ENCODE results near the gene BCAR3. TPM values are rescaled to one million over a fixed set of nuclear protein-coding genes. Genes with fewer than 3 reads are reported as not detected.

BCAR3 gene
- total RNA-seq, 1 donor from 2014 or later, result 16.8 TPM

GRCh38 chr1:93519199-93519829 lies 162.3 kb downstream of the BCAR3 start:
- DNase-seq (ENCODE audit: low spot score) (no peak), ATAC-seq (no peak)

GRCh38 chr1:93518516-93518915 lies 163.1 kb downstream of the BCAR3 start:
- ATAC-seq, result no peak

DNA sequence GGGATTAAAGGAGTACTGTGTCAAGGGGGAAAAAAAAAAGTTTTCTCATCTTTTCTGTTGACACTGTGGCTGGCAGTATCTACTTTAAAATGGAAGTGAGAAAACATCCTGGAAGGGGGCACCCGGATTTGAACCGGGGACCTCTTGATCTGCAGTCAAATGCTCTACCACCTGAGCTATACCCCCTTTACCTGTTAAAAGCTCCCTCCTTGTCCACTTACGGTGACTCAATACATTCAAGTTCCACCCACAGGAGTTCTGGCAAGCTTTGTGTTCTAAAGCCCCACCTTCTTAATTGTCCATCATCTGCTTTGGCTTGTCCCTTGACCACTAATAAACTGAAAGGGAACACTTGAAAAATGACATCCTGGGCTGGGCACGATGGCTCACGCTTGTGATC lies 165.5 kb downstream of the BCAR3 start:
- DNase-seq (ENCODE audit: low spot score) (no peak), ATAC-seq (no peak)

More at GRCh38 chr1:93518516-93518915, 163.1 kb downstream of the BCAR3 start:
- DNase-seq (ENCODE audit: low spot score), result no peak

Other genes with a start within 250 kb of the BCAR3 start
- 9.2 TPM for gene FNBP1L, start 233.7 kb downstream of the BCAR3 start, total RNA-seq
- 11.8 TPM for gene DNTTIP2, start 197.4 kb upstream of the BCAR3 start, total RNA-seq
- gene GCLM, start 227.6 kb upstream of the BCAR3 start, total RNA-seq, result 27.8 TPM